Thyroid gland (tissue), 4 donors: ENCODE measurements around the gene KHDC4. TPM values are rescaled to one million over a fixed set of nuclear protein-coding genes. Genes with fewer than 3 reads are reported as not detected.

Source experiments
- DNase-seq, 2 donors: peaks; one replicate each; pipeline ENCODE4 v3.0.0-alpha.2; 2019
- H3K27ac ChIP-seq, 3 donors: fragments of 200-600 bp; sonication (generic); 1 replicate in 2 of 3; 2 replicates in 1 of 3; pipeline ENCODE4 v1.5.1; 2016 to 2019; ENCODE audit warnings: mild to moderate bottlenecking in 1 of 3, moderate library complexity in 1 of 3
- H3K27me3 ChIP-seq: fragments of 200-600 bp; sonication (generic); one replicate; pipeline ENCODE4 v1.5.1; 2019
- H3K36me3 ChIP-seq, 2 donors: fragments of 200-600 bp; sonication (generic); one replicate each; pipeline ENCODE4 v1.5.1; 2016 to 2019
- H3K4me1 ChIP-seq, 2 donors: fragments of 200-600 bp; sonication (generic); one replicate each; pipeline ENCODE4 v1.5.1; 2017 to 2019
- H3K4me3 ChIP-seq, 3 donors: fragments of 200-600 bp; sonication (generic); replicated peaks in 1 of 3; 1 replicate in 2 of 3; 2 replicates in 1 of 3; pipeline ENCODE4 v1.5.1; 2016; ENCODE audit warnings: mild to moderate bottlenecking in 1 of 3
- H3K9me3 ChIP-seq: fragments of 200-600 bp; sonication (generic); one replicate; pipeline ENCODE4 v1.5.1; 2017
- POLR2A ChIP-seq, 2 donors: fragments of 450-650 bp; IDR thresholded peaks; one replicate each; pipeline ENCODE4 v1.6.1; 2017; ENCODE audit warnings: antibody characterized with exemption in 2 of 2, mild to moderate bottlenecking in 2 of 2, moderate library complexity in 1 of 2
- WGBS, 2 donors: methylation state at CpG; one replicate each; pipeline ENCODE4 v1.1.5; 2017; 5-methylcytosine and 5-hydroxymethylcytosine counted together
- intact Hi-C: fragments of 100-400 bp; cut with DNase I; formaldehyde crosslinking; loops from one replicate; pipeline ENCODE4 v1.15.1; 2023
- total RNA-seq, 4 donors: library from RNA; depleted of rRNA; stranded (reverse); fragments of >200 nt; gene quantifications; one replicate each; pipeline ENCODE4 v1.2.3, GENCODE V29; 2016
- TF ChIP-seq, protein P1 (sequence below), 6 experiments: fragments of 200-600 bp in 3 of 6; fragments of 450-650 bp in 3 of 6; sonication (generic) in 3 of 6; IDR thresholded peaks; one replicate each; pipeline ENCODE4 v1.5.1; 2016 to 2019; ENCODE audit warnings: antibody characterized with exemption in 6 of 6, mild to moderate bottlenecking in 2 of 6, inconsistent platforms in 1 of 6, moderate library complexity in 1 of 6

Gene KHDC4
- total RNA-seq, 4 donors from 2014 or later: 58.5 to 114 (median 60.6) TPM

GRCh38 chr1:155882235-155882634 lies 52.0 kb downstream of the KHDC4 start:
- intact Hi-C loops: no loop called here
- no peak for TF ChIP-seq POLR2A (IDR thresholded peaks at IDR 0.05)
- TF ChIP-seq, protein P1, sequence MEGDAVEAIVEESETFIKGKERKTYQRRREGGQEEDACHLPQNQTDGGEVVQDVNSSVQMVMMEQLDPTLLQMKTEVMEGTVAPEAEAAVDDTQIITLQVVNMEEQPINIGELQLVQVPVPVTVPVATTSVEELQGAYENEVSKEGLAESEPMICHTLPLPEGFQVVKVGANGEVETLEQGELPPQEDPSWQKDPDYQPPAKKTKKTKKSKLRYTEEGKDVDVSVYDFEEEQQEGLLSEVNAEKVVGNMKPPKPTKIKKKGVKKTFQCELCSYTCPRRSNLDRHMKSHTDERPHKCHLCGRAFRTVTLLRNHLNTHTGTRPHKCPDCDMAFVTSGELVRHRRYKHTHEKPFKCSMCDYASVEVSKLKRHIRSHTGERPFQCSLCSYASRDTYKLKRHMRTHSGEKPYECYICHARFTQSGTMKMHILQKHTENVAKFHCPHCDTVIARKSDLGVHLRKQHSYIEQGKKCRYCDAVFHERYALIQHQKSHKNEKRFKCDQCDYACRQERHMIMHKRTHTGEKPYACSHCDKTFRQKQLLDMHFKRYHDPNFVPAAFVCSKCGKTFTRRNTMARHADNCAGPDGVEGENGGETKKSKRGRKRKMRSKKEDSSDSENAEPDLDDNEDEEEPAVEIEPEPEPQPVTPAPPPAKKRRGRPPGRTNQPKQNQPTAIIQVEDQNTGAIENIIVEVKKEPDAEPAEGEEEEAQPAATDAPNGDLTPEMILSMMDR (IDR thresholded peaks at IDR 0.05): no peak
- no peak for DNase-seq
- Histone ChIP-seq H3K4me3 (no peak overlapping the region), H3K9me3 (no peaks in the 10 kb centered on the region), H3K27me3 (no peaks in the 10 kb centered on the region), H3K36me3 (no peaks in the 10 kb centered on the region), H3K27ac (no peak overlapping the region), H3K4me1 (no peaks in the 10 kb centered on the region)

GRCh38 chr1:155880950-155881349 lies 53.3 kb downstream of the KHDC4 start:
- H3K4me3 ChIP-seq: no peak overlapping the region
- no peaks in the 10 kb centered on the region for H3K9me3 ChIP-seq
- DNase-seq: no peak
- 88 to 94% methylated on average over 6 of the region's 6 CpGs for WGBS, 2 donors
- H3K4me1 ChIP-seq: no peaks in the 10 kb centered on the region
- no peaks in the 10 kb centered on the region for H3K36me3 ChIP-seq
- intact Hi-C loops: no loop called here
- H3K27ac ChIP-seq: no peak overlapping the region
- TF ChIP-seq, protein P1 (IDR thresholded peaks at IDR 0.05): no peak
- TF ChIP-seq POLR2A (IDR thresholded peaks at IDR 0.05): no peak
- no peaks in the 10 kb centered on the region for H3K27me3 ChIP-seq

- no peaks in the 10 kb centered on the region for H3K36me3 ChIP-seq
- H3K4me3 ChIP-seq: no peak overlapping the region
- WGBS, 2 donors: 96 to 97% methylated on average over 2 of the region's 2 CpGs
- H3K27me3 ChIP-seq: no peaks in the 10 kb centered on the region
- no peak for TF ChIP-seq POLR2A (IDR thresholded peaks at IDR 0.05)
- TF ChIP-seq, protein P1 (IDR thresholded peaks at IDR 0.05): no peak
- no peak overlapping the region for H3K27ac ChIP-seq
- intact Hi-C loops: no loop called here
- H3K9me3 ChIP-seq: no peaks in the 10 kb centered on the region
- no peaks in the 10 kb centered on the region for H3K4me1 ChIP-seq
- no peak for DNase-seq
These were observed 54.0 kb downstream of the KHDC4 start for GRCh38 chr1:155880251-155880650.

- Histone ChIP-seq H3K36me3 (no peaks in the 10 kb centered on the region), H3K9me3 (no peaks in the 10 kb centered on the region), H3K4me3 (no peak overlapping the region), H3K4me1 (no peaks in the 10 kb centered on the region), H3K27me3 (no peaks in the 10 kb centered on the region), H3K27ac (no peak overlapping the region)
- TF ChIP-seq, protein P1 (IDR thresholded peaks at IDR 0.05): no peak
- no peak for TF ChIP-seq POLR2A (IDR thresholded peaks at IDR 0.05)
- 95 to 100% methylated on average over 2 of the region's 2 CpGs for WGBS, 2 donors
- no peak for DNase-seq
- intact Hi-C loops: no loop called here
These were observed 56.3 kb downstream of the KHDC4 start for GRCh38 chr1:155877945-155878344.

GRCh38 chr1:155873860-155874259 lies 60.4 kb downstream of the KHDC4 start:
- H3K27me3 ChIP-seq: no peaks in the 10 kb centered on the region
- intact Hi-C loops: no loop called here
- TF ChIP-seq, protein P1 (IDR thresholded peaks at IDR 0.05): no peak
- TF ChIP-seq POLR2A (IDR thresholded peaks at IDR 0.05): no peak
- H3K9me3 ChIP-seq: no peaks in the 10 kb centered on the region
- H3K36me3 ChIP-seq: no peaks in the 10 kb centered on the region
- 41 to 43% methylated on average over 7 to 9 of the region's 9 CpGs for WGBS, 2 donors
- H3K4me1 ChIP-seq: peaks cover 0 to 9% of the 10 kb centered on the region in 2 donors
- DNase-seq: peak; percentile 32 to 38
- no peak overlapping the region for H3K27ac ChIP-seq
- no peak overlapping the region for H3K4me3 ChIP-seq
